ENCODE data around the gene CACNA1B. TPM values are rescaled to one million over a fixed set of nuclear protein-coding genes. Genes with fewer than 3 reads are reported as not detected.

CACNA1B gene
- total and polyA plus RNA-seq, 7 donors: under 0.01 to 1.4 (median 0.55) TPM; not detected in 1

DNA sequence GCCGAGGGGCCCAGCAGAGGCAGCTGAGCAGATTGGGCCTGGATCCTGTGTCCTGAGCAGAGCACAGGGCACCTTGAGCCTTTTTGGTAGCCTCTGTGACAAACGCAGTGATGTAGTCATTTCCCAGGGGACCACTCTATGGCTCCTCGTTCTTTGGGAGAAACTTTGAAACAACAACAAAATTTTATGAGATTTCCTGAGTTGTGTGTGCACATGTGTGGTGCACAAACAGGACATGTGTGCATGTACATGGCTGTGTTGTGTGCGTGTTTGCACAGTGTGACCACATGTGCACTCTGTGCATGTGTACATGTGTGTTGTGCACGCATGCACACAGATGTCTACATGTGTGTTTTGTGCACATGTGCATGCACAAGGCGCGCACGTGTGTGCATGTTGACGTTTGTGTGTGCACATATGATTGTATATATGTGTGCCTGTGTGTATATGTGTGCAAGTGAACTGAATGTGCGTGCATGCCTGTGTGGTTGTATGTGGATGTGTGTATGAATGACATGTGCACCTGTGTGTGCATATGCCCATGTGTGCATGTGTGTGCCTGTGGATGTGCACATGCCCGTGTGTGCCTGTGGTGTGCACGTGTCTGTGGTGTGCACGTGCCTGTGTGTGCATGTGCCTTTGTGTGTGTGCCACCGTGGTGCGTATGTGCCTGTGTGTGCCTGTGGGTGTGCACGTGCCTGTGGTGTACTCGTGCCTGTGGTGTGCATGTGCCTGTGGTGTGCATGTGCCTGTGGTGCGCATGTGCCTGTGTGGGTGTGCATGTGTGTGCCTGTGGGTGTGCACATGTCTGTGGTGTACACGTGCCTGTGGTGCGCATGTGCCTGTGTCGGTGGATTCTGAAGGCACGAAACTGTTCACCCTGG, 221.6 kb downstream of the CACNA1B start:
- WGBS, 2 donors: 90 to 92% methylated on average over 22 of the region's 22 CpGs
- no peak for DNase-seq
- no peaks in the 10 kb centered on the region for H3K4me1 ChIP-seq
- no peak for TF ChIP-seq POLR2A (IDR thresholded peaks at IDR 0.05)
- TF ChIP-seq, protein P1, sequence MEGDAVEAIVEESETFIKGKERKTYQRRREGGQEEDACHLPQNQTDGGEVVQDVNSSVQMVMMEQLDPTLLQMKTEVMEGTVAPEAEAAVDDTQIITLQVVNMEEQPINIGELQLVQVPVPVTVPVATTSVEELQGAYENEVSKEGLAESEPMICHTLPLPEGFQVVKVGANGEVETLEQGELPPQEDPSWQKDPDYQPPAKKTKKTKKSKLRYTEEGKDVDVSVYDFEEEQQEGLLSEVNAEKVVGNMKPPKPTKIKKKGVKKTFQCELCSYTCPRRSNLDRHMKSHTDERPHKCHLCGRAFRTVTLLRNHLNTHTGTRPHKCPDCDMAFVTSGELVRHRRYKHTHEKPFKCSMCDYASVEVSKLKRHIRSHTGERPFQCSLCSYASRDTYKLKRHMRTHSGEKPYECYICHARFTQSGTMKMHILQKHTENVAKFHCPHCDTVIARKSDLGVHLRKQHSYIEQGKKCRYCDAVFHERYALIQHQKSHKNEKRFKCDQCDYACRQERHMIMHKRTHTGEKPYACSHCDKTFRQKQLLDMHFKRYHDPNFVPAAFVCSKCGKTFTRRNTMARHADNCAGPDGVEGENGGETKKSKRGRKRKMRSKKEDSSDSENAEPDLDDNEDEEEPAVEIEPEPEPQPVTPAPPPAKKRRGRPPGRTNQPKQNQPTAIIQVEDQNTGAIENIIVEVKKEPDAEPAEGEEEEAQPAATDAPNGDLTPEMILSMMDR (IDR thresholded peaks at IDR 0.05): no peak
- no peak for TF ChIP-seq EP300 (IDR thresholded peaks at IDR 0.05)
- TF ChIP-seq POLR2AphosphoS5 (IDR thresholded peaks at IDR 0.05): no peak
- no peaks in the 10 kb centered on the region for H3K9me3 ChIP-seq
- intact Hi-C loops (cut with DNase I): no loop called here
- no peak overlapping the region for H3K27ac ChIP-seq
- H3K4me3 ChIP-seq: no peak overlapping the region
- no peaks in the 10 kb centered on the region for H3K27me3 ChIP-seq
- H3K36me3 ChIP-seq: no peaks in the 10 kb centered on the region

DNA sequence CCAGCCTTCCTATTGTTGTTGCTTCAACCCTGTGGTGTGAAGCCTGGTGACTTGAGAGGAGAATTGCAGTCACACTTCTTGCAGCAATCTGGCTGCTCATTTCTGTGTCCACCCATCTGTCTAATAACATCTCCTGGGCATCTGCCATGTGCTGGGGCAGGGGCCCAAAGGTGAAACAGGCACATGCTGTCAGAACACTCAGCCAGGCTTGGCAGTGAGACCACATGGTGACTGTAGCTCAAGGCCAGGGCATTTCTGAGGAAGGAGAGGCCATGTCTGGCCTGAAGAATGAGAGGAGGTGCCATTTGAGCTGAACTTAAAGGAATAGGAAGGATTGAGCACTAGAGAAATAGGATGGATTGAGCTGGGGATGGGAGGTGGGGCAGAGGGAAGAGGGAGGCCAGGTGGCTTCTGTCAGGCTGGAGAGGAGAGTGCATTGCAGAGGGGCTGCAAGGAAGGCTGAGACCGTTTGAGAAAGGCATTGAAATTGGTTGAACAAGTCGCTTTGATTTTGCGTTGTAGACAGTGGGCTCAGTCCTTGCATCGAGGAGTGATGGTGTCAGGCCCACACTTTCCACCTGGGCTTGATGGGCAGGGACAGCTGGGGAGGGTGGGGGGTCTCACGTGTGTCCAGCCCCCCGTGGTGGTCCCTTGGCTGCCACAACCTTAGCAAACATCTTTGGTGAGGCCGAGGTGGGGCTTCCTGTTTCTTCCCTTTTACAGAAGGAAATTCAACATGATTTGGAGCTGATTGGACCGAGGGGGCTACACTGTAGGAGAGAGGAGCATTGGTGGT, 222.4 kb downstream of the CACNA1B start:
- 50 to 58% methylated on average over 8 of the region's 8 CpGs for WGBS, 2 donors
- intact Hi-C loops (cut with DNase I): no loop called here
- no peak overlapping the region for H3K27ac ChIP-seq
- H3K9me3 ChIP-seq: no peaks in the 10 kb centered on the region
- no peak for DNase-seq
- H3K27me3 ChIP-seq: peaks cover 0 to 4% (median 0%) of the 10 kb centered on the region in 3 donors
- no peak for TF ChIP-seq POLR2AphosphoS5 (IDR thresholded peaks at IDR 0.05)
- TF ChIP-seq EP300 (IDR thresholded peaks at IDR 0.05): no peak
- no peak for TF ChIP-seq POLR2A (IDR thresholded peaks at IDR 0.05)
- TF ChIP-seq, protein P1 (IDR thresholded peaks at IDR 0.05): no peak
- no peaks in the 10 kb centered on the region for H3K4me1 ChIP-seq
- no peak overlapping the region for H3K4me3 ChIP-seq
- no peaks in the 10 kb centered on the region for H3K36me3 ChIP-seq

DNA sequence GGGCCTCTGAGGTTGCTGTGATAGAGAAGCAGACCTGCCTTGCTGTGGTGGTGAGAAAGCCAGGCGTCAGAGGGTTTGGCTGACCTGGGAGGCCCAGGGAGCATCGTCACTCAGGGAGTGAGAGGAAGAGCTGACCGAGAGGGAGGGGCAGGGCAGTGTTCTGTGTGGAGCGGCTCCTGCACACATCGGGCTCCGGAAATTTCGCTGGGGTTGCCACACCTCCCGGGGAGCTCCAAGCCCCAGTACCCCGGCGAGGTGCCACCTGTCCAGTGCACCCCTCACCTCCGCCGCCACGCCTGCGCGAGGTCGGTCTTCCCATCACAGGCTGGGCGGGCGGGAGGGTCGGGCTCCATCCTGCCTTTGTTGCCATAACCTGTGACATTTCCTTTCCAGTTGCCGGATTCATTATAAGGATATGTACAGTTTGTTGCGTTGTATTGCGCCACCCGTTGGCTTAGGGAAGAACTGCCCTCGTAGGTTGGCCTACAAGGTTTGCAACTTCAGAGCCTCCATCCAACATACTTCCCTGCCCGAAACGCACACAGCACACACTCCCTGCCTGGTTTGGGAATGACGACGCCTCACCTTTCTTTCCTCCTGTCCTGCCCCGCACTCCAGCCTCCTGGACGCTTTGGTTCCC, 223.2 kb downstream of the CACNA1B start:
- H3K4me1 ChIP-seq: no peaks in the 10 kb centered on the region
- no peak for DNase-seq
- H3K27me3 ChIP-seq: peaks cover 0 to 7% (median 0%) of the 10 kb centered on the region in 3 donors
- TF ChIP-seq EP300 (IDR thresholded peaks at IDR 0.05) (no peak), POLR2A (IDR thresholded peaks at IDR 0.05) (no peak), POLR2AphosphoS5 (IDR thresholded peaks at IDR 0.05) (no peak)
- TF ChIP-seq, protein P1 (IDR thresholded peaks at IDR 0.05): no peak
- no peak overlapping the region for H3K4me3 ChIP-seq
- 81 to 88% methylated on average over 30 of the region's 30 CpGs for WGBS, 2 donors
- H3K27ac ChIP-seq: no peak overlapping the region
- no peaks in the 10 kb centered on the region for H3K9me3 ChIP-seq
- no peaks in the 10 kb centered on the region for H3K36me3 ChIP-seq
- intact Hi-C loops (cut with DNase I): no loop called here

DNA sequence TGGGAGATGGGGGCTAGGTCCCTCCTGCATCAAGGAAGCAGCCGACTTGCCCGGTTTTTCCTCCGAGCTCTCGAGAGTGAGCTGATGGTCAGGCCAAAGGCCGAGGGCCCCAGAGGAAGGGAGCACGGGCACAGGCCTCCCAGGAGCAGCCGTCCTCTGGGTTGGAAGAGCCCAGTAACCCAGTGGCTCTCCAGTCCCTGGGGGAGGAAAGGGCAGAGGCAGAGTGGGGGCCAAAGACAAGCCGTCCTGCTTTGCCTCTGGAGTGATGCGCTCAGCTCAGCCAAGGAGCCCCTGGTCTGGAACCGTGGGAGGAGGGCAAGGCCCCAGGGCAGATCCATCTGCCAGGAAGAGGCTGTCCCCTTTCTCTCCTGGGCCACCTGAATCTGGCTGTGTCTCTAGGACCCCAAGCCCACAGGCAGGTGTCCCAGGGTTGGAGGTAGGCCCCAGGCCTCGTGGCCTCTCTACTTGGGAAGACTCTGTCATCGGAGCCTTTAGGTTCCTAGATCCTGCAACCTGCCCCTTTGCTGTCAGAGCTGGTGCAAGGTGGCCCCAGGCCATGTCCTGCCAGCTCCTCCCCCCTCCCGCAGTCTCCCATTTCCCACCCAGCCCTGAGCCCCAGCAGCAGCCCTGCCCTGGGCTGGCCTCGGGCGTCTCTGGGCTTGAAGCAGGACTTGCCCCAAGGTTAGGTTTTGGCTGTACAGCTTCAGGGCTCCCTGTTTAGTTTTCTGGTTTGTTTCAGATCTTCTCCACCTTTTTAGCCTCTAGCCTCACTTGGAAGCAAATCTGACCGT, 224.1 kb downstream of the CACNA1B start:
- Histone ChIP-seq H3K36me3 (no peaks in the 10 kb centered on the region), H3K9me3 (no peaks in the 10 kb centered on the region), H3K27me3 (peaks cover 0 to 8% (median 0%) of the 10 kb centered on the region in 3 donors), H3K4me1 (no peaks in the 10 kb centered on the region), H3K4me3 (no peak overlapping the region), H3K27ac (no peak overlapping the region)
- 84 to 89% methylated on average over 16 of the region's 16 CpGs for WGBS, 2 donors
- intact Hi-C loops (cut with DNase I): no loop called here
- no peak for DNase-seq
- no peak for TF ChIP-seq EP300 (IDR thresholded peaks at IDR 0.05)
- no peak for TF ChIP-seq POLR2AphosphoS5 (IDR thresholded peaks at IDR 0.05)
- TF ChIP-seq, protein P1 (IDR thresholded peaks at IDR 0.05): no peak
- no peak for TF ChIP-seq POLR2A (IDR thresholded peaks at IDR 0.05)

Measured in sigmoid colon (tissue), 7 donors.